Fibroblast of skin of scalp (primary cell): ENCODE data around the gene CBR3.

Experiments
- DNase-seq: peaks from one replicate; pipeline ENCODE4 v3.0.0-alpha.2; 2013

The CBR3 gene

DNA sequence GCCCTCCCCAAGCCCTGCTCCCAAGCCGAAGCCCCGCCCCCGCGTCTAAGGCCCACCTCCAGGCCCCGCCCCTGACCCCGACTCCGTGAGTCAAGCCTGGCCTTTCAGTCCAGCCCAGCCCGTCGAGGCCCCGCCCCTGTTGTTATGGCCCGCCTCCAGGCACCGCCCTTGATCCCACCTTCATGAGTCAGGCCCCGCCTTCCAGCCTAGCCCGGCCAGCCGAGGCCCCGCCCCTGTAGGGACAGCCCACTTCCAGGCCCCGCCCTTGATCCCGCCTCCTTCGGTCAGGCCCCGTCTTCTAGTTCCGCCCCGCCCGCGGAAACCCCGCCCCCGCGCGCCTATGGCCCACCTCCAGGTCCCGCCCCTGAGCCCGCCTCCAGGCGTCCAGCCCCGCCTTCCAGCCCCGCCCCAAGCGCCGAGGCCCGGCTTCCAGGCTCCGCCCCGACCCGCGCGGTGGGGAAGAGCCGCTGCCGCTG lies 21.5 kb downstream of the CBR3 start:
- peak; percentile 99 for DNase-seq

DNA sequence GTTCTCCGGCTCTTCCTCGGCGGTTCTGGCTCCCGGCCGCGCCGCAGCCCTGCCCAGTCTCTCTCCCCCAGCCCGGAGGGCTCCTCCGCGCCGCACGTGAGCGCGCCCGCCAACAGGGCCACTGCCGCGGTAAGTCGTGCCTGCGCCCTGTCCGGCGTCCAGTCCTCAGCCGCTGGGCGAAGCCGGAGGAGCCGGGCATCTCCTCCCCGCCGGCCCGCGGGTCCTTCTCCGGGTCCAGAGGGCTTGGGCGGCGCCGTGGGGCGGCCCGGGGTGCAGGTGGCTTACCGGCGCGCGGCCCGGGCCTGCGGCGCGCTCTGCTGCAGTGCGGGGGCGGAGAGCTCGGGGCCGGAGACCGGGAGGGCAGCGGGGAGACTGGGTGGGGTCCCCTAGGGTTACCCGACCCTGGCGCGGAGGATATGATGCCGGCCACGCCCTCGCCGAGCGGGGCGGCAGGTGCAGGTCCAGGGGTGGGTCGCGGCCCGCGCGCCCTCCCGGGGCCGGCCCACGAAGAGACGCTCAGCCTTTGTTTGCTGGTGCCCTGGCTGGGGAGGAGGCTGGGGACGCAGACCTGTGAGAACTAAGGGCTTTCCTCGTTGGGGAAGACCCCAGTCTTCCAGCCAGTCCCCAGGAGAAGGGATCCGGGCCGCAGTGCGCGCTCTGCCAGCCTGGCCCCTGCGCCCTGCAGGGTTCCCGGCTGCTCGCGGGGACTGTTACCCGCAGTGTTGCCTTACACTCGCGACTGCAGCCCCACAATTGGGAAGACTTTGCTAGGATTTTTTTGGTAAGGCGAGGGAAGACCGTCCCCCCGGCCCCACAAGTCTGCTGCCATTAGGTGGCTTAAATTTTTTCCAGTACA lies 22.2 kb downstream of the CBR3 start, which contains the start of gene DOP1B:
Gene DOP1B, plus strand, starts transcription at position 10 of the 856 bp plus-strand sequence. CDS start 7,910 bp downstream, outside the sequence.
- DNase-seq, result no peak

DNA sequence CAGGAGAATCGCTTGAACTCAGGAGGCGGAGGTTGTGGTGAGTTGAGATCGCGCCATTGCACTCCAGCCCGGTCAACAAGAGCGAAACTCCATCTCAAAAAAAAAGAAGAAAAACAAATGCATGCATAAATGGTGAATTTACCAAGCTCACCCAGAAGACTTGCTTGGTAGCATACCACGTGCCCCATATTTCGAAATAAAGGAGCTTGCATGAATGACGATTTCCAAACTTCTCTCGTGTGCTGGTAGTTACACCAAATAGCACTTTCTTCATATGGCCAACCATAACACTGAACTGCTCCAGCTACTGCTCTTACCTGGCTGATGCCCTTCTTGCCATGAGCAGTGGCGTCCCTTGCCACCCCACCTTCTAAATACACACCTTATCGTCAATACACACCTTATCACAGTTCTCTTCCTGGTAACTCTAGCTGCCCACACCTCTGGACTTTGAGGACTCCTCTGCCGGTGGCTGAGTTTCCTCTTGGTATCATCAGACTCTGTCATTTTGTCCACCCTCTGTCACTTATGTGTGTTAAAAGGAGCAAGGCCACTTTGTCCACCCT lies 24.6 kb downstream of the CBR3 start:
- no peak for DNase-seq

DNA sequence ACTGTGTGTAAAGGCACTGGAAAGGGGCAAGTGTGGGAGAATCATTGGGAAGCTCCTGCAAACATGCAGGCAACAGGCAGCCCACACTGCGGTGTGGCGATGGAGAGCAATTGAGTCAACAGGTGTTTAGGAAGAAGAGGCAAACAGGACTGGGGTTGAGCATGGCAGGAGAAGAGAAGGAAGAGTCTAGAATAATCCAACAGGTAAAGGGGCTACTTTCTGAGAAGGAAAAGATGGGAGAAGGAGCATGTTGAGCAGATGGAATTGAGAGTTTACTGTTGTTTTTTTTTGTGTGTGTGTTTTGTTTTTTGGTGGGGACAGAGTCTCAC lies 25.9 kb downstream of the CBR3 start:
- DNase-seq, result no peak

DNA sequence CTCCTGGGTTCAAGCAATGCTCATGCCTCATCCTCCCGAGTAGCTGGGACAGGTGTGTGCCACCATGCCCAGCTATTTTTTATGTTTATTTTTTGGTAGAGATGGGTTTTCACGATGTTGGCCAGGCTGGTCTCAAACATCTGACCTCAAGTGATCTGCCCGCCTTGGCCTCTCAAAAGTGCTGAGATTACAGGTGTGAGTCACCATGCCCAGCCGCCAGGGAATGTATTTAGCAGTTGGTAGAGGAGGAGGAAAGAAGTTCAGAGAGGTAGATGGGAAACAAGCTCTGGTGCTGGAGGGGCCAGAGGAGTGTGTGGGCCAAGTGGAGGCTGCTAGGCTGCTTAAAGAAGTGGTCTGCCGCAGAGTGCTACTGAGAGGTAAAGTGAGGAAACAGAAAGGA lies 27.8 kb downstream of the CBR3 start:
- no peak for DNase-seq

GRCh38 chr21:36163750-36164741 lies 29.2 kb downstream of the CBR3 start:
- no peak for DNase-seq

DNA sequence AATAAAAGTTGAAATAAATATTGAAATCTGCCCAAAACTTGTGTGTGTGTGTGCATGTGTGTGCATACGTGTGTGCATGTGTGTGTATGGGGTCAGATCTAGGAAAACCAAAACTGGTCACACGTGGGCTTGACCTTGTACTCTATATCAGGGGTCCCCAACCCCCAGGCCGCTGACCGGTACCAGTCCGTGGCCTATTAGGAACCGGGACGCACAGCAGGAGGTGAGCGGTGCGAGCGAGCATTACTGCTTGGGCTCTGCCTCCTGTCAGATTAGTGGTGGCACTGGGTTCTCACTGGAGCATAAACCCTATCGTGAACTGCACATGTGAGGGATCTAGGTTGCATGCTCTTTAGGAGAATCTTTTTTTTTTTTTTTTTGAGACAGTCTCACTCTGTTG lies 30.5 kb downstream of the CBR3 start:
- no peak for DNase-seq

DNA sequence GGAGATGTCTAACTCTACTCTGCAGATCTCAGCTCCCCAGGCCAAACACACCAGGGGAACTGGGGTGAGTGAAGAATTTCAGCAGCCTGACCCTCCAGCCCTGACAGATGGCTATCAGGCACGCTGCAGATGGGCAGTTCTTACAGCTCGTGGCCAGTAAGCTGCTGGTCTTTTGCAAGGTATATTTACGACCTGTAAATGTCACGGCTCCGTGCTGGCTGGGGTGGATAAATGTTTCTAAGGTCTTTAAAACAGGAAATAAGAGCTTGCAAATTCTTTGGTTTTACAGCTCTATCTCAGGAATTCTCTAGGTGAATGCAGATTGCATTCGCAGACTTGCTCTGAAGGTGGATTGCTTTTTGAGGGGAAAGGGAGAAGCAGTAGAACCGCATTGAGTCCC lies 31.8 kb downstream of the CBR3 start:
- DNase-seq, result no peak

DNA sequence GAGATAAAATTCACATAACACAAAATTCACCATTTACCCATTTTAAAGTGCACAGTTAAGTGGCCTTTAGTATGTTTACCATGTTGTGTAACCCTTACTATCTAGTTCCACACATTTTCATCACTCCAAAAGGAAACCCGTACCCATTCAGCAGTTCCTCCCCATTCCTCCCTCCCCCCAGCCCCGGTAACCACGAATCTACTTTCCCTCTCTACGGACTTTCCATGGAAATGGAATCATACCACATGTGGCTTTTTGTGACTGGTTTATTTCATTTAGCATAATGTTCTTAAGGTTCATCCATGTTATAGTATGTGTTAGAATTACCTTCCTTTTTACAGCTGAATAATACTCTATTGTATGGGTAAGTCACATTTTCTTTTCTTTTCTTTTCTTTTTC lies 32.7 kb downstream of the CBR3 start:
- no peak for DNase-seq

DNA sequence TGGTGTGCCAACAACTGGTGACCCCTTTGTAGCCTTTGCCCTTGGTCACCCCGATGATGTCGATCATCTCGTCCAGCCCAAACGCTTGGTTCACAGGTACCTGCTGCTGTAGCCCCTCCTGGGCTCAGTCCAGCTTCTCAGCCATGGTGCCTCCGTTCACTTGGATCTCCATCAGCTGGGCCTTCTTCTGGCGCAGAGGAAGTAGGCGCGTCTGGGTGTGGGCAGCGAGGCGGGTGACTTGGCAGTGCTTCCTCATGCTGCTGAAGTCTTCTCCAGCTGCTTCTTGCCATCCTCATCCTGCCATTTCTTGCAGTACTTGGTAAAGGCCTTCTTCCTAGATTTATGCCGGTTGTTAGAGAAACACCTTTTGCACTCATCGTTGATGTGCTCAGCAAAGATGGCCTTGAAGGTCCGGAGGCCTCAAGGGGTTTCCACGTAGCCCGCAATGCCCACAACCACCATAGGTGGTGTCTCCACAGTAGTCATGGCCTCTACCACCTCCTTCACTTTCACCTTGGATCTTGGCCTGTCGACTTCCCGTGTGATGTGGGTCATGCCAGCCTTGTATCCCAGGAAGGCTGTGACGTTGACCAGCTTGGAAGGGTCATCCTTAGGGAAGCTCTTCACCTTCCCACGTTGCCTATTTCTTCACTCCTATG lies 34.7 kb downstream of the CBR3 start:
- DNase-seq, result no peak

GRCh38 chr21:36170823-36171222 lies 35.9 kb downstream of the CBR3 start:
- no peak for DNase-seq

DNA sequence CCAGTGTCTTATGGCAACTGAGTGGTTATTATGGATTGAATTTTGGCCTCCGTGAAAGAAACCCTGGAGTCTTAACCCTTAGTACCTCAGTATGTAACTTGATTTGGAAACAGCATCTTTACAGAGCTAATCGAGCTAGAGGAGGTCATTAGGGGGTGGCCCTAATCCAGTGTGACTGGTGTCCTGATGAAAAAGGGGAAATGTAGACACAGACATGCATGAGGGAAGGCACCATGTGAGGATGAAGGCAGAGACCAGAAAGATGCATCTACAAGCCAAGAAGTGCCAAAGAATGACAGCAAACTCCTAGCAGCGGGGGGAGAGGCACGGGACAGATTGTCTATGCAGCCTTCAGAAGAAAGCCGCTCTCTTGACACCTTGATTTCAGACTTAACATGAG lies 36.5 kb downstream of the CBR3 start:
- DNase-seq, result no peak

DNA sequence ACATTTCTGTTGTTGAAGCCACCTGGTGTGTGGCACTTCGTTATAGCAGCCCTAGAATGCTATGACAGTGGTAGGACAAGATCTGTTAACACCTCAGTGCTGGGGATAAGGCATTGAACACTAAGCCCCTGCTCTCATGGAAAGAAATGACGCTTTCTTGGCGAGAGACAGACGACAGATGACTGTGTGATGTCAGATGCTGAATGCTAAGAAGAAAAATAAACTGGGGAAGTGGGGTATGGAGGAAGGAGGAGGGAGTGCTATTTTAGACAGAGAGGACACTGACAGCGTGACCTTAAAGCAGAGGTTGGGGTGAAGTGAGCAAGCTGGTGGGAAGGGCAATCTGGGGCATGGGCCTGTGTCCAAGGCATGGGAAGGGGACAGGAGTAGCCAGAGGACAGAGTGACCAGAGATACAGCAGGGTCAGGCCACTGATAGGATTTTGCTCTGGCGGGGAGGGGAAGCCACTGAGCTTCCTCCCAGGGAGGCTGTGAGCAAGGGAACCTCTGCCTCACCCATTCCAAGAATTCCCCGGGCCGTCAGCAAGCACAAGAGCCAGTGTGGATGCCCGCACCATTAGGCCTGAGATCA lies 37.0 kb downstream of the CBR3 start:
- no peak for DNase-seq

GRCh38 chr21:36174780-36175179 lies 39.9 kb downstream of the CBR3 start:
- DNase-seq, result no peak

GRCh38 chr21:36175771-36176565 lies 41.1 kb downstream of the CBR3 start:
- no peak for DNase-seq

DNA sequence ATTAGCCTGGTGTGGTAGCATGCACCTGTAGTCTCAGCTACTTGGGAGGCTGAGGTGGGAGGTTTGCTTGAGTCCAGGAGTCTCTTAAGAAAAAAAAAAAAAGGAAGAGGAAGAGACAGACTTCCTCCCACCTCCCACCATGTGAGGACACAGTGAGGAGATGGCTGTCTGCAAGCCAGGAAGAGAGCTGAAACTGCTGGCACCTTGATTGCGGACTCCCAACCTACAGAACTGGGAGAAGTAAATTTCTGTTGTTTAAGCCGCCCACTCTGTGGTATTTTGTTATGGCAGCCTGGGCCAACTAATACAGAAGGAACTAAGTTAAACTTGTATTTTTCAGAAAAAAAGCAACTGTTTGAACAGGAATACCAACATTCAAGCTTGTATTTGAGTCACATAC lies 43.5 kb downstream of the CBR3 start:
- DNase-seq, result no peak

- DNase-seq, result no peak
Measured at GRCh38 chr21:36179145-36179544, 44.3 kb downstream of the CBR3 start.

DNA sequence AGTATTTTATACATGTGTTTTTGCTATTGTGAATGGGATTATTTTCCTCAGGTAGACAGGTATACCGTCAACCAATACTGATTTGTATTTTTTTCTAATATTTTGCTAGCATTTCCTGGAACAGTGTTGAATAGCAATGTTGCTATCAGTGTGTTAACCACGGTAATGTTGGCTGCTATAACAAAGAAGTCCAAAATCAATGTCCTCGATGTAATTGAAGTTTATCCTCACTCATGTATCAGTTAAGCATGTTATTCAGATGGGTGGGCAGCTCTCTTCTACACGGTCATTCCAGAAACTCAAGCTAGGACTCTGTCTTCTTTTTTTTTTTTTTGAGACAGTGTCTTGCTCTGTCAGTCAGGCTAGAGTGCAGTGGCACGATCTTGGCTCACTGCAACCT lies 46.1 kb downstream of the CBR3 start:
- no peak for DNase-seq

GRCh38 chr21:36183144-36183795 lies 48.4 kb downstream of the CBR3 start:
- DNase-seq, result no peak

DNA sequence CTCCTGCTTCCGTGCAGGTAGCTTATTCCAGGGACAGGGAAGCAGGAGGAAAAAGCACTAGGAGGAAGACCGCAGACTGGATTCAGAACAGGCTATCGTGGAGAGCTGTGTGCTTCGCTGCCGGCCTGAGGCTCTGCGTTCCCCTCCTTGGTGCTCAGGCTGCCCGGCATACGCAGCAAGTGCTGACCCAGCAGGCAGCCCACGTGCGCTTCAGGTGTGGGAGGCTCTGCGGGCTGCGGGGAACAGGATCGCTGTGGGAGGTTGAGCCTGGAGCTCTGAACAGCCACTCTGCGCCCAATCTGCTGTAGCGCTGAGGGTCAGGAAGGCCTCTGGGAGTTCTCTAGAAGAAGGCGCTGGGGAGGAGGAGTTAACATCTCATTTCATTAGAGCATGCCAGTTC lies 49.7 kb downstream of the CBR3 start:
- DNase-seq, result no peak

DNA sequence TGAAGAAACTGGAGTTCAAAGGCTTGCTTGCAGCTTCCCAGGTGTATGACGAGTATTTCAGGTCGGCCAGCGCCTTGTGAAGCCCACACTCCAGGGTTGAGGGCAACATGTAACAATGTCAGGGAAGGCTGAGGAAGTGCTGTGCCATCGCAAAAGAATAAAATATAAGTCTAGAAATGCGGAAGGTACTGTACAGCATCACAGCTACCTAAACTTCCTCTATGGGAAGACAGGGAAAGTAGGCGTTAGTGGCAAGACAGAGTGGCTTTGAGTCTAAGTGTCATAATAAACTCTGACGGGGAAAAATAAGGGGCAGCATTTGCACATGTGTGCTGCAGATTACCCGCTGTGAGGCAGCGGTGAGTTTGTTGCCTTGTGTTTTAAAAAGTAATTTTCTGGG lies 50.6 kb downstream of the CBR3 start:
- no peak for DNase-seq
